Endothelial cell of umbilical vein (primary cell): ENCODE data around the gene LRRC42. TPM values are rescaled to one million over a fixed set of nuclear protein-coding genes. Genes with fewer than 3 reads are reported as not detected.

Source experiments
- BruUV-seq: library from RNA; stranded (reverse); fragments of 400-500 nt; replicated peaks from 2 replicates; lab custom pipeline; 2021; lab: Mats Ljungman, UMichigan
- CTCF ChIA-PET: fragments of 300-600, 350-600 bp; sonication (Branson Sonifier 250); formaldehyde crosslinking; loops from one replicate; lab custom pipeline; 2021; ENCODE audit warnings: antibody characterized with exemption, inconsistent platforms; lab: Charles Lee
- POLR2A ChIA-PET: fragments of 300-600, 350-600 bp; sonication (Branson Sonifier 250); formaldehyde crosslinking; loops from one replicate; lab custom pipeline; 2021; ENCODE audit warnings: antibody characterized with exemption, inconsistent platforms; lab: Charles Lee
- DNase-seq: peaks from one replicate; pipeline ENCODE4 v3.0.0-alpha.2; 2011; ENCODE audit warnings: low read depth, low spot score
- FAIRE-seq: peaks from 2 replicates; lab custom pipeline; 2011; peaks lifted over from hg19 to GRCh38; lab: Jason Lieb, UNC
- H2AFZ ChIP-seq: 2 replicates; pipeline ENCODE4 v1.6.0; 2012; ENCODE audit warnings: low read depth, low read length, control low read depth, inconsistent platforms
- H3K27ac ChIP-seq: 2 replicates; pipeline ENCODE4 v1.5.1; 2011; ENCODE audit warnings: low read depth, mild to moderate bottlenecking, control low read depth, low read length, moderate library complexity; ENCODE audit not compliant: insufficient read depth
- H3K27me3 ChIP-seq, 2 experiments: 2 replicates each; pipeline versions ENCODE4 v1.6.0 to v1.6.1; 2011; ENCODE audit warnings: low read length in 2 of 2, mixed read lengths in 1 of 2; ENCODE audit not compliant: control insufficient read depth in 2 of 2, insufficient read depth in 2 of 2
- H3K36me3 ChIP-seq, 2 experiments: 2 replicates in 1 of 2; 3 replicates in 1 of 2; pipeline ENCODE4 v1.5.1; 2011; ENCODE audit warnings: low read length in 2 of 2, mild to moderate bottlenecking in 1 of 2, moderate library complexity in 1 of 2; ENCODE audit not compliant: control insufficient read depth in 2 of 2, insufficient read depth in 2 of 2; ENCODE audit errors: extremely low read depth in 1 of 2
- H3K4me1 ChIP-seq: 3 replicates; pipeline ENCODE4 v1.5.1; 2011; ENCODE audit warnings: mild to moderate bottlenecking, low read length; ENCODE audit not compliant: control insufficient read depth, insufficient read depth; ENCODE audit errors: extremely low read depth
- H3K4me2 ChIP-seq: 2 replicates; pipeline ENCODE4 v1.6.1; 2011; ENCODE audit warnings: low read length, control low read depth, mixed read lengths; ENCODE audit not compliant: insufficient read depth
- H3K4me3 ChIP-seq, 3 experiments: fragments of 200-600 bp in 1 of 3; sonication (generic), shearing (Covaris generic) in 1 of 3; replicated peaks in 1 of 3; 2 replicates each; pipeline ENCODE4 v1.5.1; 2011 to 2016; ENCODE audit warnings: control low read depth in 3 of 3, low read length in 3 of 3, mild to moderate bottlenecking in 2 of 3, inconsistent platforms in 1 of 3, low read depth in 1 of 3, moderate library complexity in 1 of 3; ENCODE audit not compliant: insufficient read depth in 1 of 3
- H3K79me2 ChIP-seq: 2 replicates; pipeline ENCODE4 v1.6.0; 2012; ENCODE audit warnings: low read length, inconsistent platforms; ENCODE audit not compliant: control insufficient read depth, insufficient read depth
- H3K9ac ChIP-seq: replicated peaks from 2 replicates; pipeline ENCODE3; 2011; ENCODE audit warnings: low read length, control low read depth; ENCODE audit not compliant: insufficient read depth; ENCODE audit errors: extremely low read depth
- H3K9me1 ChIP-seq: replicated peaks from 3 replicates; pipeline ENCODE4 v1.6.0; 2011; ENCODE audit warnings: mild to moderate bottlenecking, low read length; ENCODE audit not compliant: control insufficient read depth, insufficient read depth; ENCODE audit errors: extremely low read depth
- H3K9me3 ChIP-seq: replicated peaks from 2 replicates; pipeline ENCODE4 v1.5.1; 2012; ENCODE audit warnings: low read length, inconsistent platforms; ENCODE audit not compliant: control insufficient read depth, insufficient read depth
- H4K20me1 ChIP-seq: replicated peaks from 2 replicates; pipeline ENCODE3; 2011; ENCODE audit warnings: mild to moderate bottlenecking, low read length; ENCODE audit not compliant: control insufficient read depth, insufficient read depth; ENCODE audit errors: extremely low read depth
- CTCF ChIP-seq, 2 donors: IDR thresholded peaks; 1 replicate in 1 of 2; 2 replicates in 1 of 2; pipeline ENCODE4 v1.5.1; 2011; ENCODE audit warnings: low read length in 2 of 2, mild to moderate bottlenecking in 2 of 2, moderate library complexity in 2 of 2, control low read depth in 1 of 2, inconsistent platforms in 1 of 2, low read depth in 1 of 2; ENCODE audit not compliant: insufficient read depth in 1 of 2; ENCODE audit errors: extremely low read depth in 1 of 2
- EZH2 ChIP-seq: IDR thresholded peaks from 2 replicates; pipeline ENCODE4 v1.6.1; 2012; ENCODE audit warnings: borderline replicate concordance, low read depth, mild to moderate bottlenecking, moderate library complexity, low read length, inconsistent platforms; ENCODE audit not compliant: severe bottlenecking
- FOS ChIP-seq: IDR thresholded peaks from 2 replicates; pipeline ENCODE4 v1.6.1; 2011; ENCODE audit warnings: mild to moderate bottlenecking, low read length, moderate library complexity, borderline replicate concordance; ENCODE audit not compliant: insufficient read depth
- GATA2 ChIP-seq: IDR thresholded peaks from 2 replicates; pipeline ENCODE4 v1.7.0; 2011; ENCODE audit warnings: low read depth, mild to moderate bottlenecking, moderate library complexity, mixed read lengths, low read length; ENCODE audit not compliant: insufficient read length, insufficient read depth
- JUN ChIP-seq: IDR thresholded peaks from 2 replicates; pipeline ENCODE4 v1.6.1; 2011; ENCODE audit warnings: borderline replicate concordance, low read depth; ENCODE audit not compliant: insufficient read length, insufficient read depth
- MAX ChIP-seq: IDR thresholded peaks from 2 replicates; pipeline ENCODE4 v1.6.1; 2011; ENCODE audit not compliant: insufficient read depth, insufficient read length
- MYC ChIP-seq: IDR thresholded peaks from one replicate; pipeline ENCODE4 v1.6.1; 2011; ENCODE audit warnings: mild to moderate bottlenecking, low read depth, low read length
- POLR2A ChIP-seq: IDR thresholded peaks from 2 replicates; pipeline ENCODE4 v1.6.1; 2012; ENCODE audit warnings: low read depth, mild to moderate bottlenecking, control low read depth, low read length
- POLR2AphosphoS5 ChIP-seq: IDR thresholded peaks from 2 replicates; pipeline ENCODE4 v1.6.1; 2012; ENCODE audit warnings: low read depth, mild to moderate bottlenecking, control low read depth, low read length, moderate library complexity; ENCODE audit not compliant: insufficient read depth
- dilution Hi-C: fragments of 300-500 bp; cut with MboI; formaldehyde crosslinking; loops from one replicate; pipeline ENCODE4 v1.15.0; 2019; ENCODE audit warnings: low sequenced_read_pairs; ENCODE audit not compliant: extremely low pct_ligation_motif_present
- intact Hi-C: fragments of 100-400 bp; cut with micrococcal nuclease; formaldehyde crosslinking; loops from one replicate; pipeline ENCODE4 v1.10.0; 2022
- polyA plus RNA-seq, 4 experiments: library from polyadenylated mRNA; depleted of rRNA in 3 of 4; stranded (reverse) in 3 of 4; unstranded in 1 of 4; fragments of >200 nt; gene quantifications; 2 replicates each; pipeline versions ENCODE4 v1.2.1 to v1.2.3, GENCODE V29; 2011 to 2012; ENCODE audit warnings: missing spikeins in 1 of 4
- total RNA-seq: library from RNA; stranded (reverse); gene quantifications from 2 replicates; pipeline ENCODE4 v1.2.3, GENCODE V29; 2021

LRRC42 gene
- total and polyA plus RNA-seq, 2 donors (not counting 3 experiments of a cell fraction or from before 2014, with no cell fraction given) = 25.3 to 26.1 TPM

- Histone ChIP-seq H3K9me1 (no peaks in the 10 kb centered on the region), H3K27me3 (no peaks in the 10 kb centered on the region), H3K4me2 (no peak overlapping the region), H4K20me1 (no peaks in the 10 kb centered on the region), H3K4me1 (no peaks in the 10 kb centered on the region), H3K9ac (no peak overlapping the region), H3K79me2 (no peaks in the 10 kb centered on the region), H3K4me3 (no peak overlapping the region), H2AFZ (no peak overlapping the region), H3K27ac (no peak overlapping the region), H3K9me3 (no peaks in the 10 kb centered on the region), H3K36me3 (peaks cover 16 to 27% of the 10 kb centered on the region in 2 experiments)
- CTCF ChIA-PET = interaction anchor here (2.3 kb wide), 1 partner anchor 85 kb away, joined by 7 read pairs; no protein-coding TSS in a partner anchor
- DNase-seq = no peak
- intact Hi-C loops = no loop called here
- no peak for TF ChIP-seq GATA2
- no peak for TF ChIP-seq JUN
- no peak for TF ChIP-seq MAX
- no peak for TF ChIP-seq POLR2A
- no TSS peak for BruUV-seq
- no peak for FAIRE-seq
- dilution Hi-C loops = no loop called here
- POLR2A ChIA-PET = no interaction called here
Observed at GRCh38 chr1:53963460-53963859, 17.3 kb downstream of the LRRC42 start.

- Histone ChIP-seq H2AFZ (no peak overlapping the region), H3K4me2 (no peak overlapping the region), H4K20me1 (no peaks in the 10 kb centered on the region), H3K27me3 (no peaks in the 10 kb centered on the region), H3K4me1 (no peaks in the 10 kb centered on the region), H3K4me3 (no peak overlapping the region), H3K9ac (no peak overlapping the region), H3K9me1 (no peaks in the 10 kb centered on the region), H3K27ac (no peak overlapping the region), H3K79me2 (no peaks in the 10 kb centered on the region), H3K36me3 (peaks cover 18 to 27% of the 10 kb centered on the region in 2 experiments), H3K9me3 (no peaks in the 10 kb centered on the region)
- BruUV-seq = no TSS peak
- dilution Hi-C loops = no loop called here
- intact Hi-C loops = no loop called here
- TF ChIP-seq CTCF (IDR thresholded peaks at IDR 0.05; ENCODE audit: extremely low read depth in 1 of 2, insufficient read depth in 1 of 2, low read depth in 1 of 2, low read length in 2 of 2) (no peak), MAX (no peak), EZH2 (no peak), GATA2 (no peak), FOS (no peak), POLR2A (no peak), JUN (no peak), POLR2AphosphoS5 (no peak), MYC (no peak)
- POLR2A ChIA-PET = no interaction called here
- CTCF ChIA-PET = no interaction called here
- FAIRE-seq (no peak), DNase-seq (no peak)
Observed at GRCh38 chr1:53964109-53964508, 18.0 kb downstream of the LRRC42 start.
